ENCODE results near the gene AVP.

AVP gene

DNA sequence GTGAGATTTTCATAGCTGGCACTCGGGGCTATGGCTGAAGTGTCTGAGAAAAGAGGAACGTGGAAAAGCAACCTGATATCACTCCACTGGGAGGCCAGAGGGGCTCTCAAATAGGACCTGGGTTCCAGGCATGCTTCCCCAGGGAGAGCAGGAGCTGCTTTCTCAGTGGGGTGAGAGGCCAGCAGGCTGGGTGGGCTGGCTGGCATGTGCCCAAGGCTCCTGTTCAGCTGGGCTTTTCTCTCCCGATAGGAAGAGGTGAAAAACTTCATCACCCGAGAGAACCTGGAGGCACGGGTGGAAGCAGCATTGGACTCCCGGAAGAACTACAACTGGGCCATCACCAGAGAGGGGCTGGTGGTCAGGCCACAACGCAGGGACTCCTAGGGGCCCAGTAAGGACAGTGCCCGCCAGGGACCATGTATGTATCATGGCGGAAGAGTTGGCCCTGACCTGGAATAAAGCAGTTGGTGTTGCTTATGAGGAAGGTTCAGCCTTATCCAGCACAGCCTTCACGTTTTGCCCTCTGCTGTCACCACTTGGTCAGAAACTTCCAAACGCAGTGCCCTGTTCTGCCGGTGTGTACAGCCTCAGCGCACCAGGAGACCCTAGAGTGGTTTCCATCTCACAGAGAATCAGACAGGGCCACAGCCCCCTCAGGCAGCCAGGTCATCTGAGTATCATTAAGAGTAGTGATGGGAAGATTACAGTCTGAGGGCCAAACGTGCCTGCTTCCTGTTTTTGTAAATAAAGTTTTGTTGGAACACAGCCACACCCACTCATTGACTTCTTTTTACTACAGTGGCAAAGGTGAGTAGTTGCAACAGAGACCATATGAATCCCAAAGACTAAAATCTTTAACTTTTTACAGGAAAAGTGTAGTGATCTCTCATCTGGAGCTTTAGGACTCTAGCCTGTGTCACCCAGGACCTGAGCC lies 36.8 kb downstream of the AVP start:
- no peak for DNase-seq

DNA sequence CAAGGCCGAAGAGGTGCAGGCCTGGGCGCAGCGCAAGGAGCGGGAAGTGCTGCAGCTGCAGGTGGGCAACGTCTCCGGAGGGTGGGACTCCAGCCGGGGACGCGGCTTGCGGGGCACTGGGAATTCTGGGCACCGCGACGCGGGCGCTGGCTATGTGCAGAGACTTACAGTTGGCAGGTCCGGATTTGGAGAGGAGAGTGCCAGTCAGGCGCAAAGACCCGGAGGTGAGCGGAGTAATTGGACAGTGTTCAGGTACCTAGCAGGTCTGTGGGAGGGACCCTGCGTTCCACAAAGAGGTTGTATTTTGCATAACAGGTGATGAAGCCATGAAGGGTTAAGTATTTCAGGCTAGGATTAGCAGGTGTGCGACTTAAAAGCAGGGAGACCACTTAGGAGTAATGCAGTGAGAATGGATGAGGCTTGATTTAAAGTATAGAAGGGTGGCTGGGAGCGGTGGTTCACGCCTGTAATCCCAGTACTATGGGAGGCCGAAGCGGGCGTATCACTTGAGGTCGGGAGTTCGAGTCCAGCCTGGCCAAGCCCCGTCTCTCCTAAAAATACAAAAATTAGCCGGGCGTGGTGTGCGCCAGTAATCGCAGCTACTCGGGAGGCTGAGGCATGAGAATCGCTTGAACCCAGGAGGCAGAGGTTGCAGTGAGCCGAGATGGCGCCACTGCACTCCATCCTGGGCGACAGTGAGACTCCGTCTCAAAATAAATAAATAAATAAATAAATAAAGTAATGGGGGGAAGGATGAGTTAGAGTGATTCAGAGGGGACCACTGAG lies 37.7 kb downstream of the AVP start:
- no peak for DNase-seq

DNA sequence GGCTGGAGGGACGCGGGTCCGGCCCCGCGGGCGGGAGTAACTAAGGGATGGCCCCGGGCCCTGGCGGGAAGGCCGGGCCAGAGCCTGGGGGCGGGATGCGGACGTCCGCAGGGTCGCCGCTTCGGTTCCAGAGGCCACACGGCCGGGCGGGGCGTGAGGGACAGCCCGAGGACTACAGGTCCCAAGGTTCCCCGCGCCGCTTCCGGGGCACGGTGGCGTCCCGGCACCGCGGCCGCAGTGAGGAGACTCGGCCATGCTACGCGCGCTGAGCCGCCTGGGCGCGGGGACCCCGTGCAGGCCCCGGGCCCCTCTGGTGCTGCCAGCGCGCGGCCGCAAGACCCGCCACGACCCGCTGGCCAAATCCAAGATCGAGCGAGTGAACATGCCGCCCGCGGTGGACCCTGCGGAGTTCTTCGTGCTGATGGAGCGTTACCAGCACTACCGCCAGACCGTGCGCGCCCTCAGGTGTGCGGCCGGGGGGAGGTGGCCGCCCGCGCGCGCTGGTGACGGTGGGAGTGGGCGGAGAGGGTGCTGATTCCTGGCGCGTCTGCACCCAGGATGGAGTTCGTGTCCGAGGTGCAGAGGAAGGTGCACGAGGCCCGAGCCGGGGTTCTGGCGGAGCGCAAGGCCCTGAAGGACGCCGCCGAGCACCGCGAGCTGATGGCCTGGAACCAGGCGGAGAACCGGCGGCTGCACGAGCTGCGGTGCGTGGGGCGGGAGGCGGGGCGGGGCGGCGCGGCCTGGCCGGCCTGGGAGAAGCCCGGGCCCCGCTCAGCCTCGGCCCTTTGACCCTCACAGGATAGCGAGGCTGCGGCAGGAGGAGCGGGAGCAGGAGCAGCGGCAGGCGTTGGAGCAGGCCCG lies 38.5 kb downstream of the AVP start, which contains the start of gene MRPS26:
MRPS26 (plus strand) TSS at position 237 of the 861 bp plus-strand sequence; CDS start at position 254, 17 bp downstream.
- DNase-seq = peak; percentile 61

DNA sequence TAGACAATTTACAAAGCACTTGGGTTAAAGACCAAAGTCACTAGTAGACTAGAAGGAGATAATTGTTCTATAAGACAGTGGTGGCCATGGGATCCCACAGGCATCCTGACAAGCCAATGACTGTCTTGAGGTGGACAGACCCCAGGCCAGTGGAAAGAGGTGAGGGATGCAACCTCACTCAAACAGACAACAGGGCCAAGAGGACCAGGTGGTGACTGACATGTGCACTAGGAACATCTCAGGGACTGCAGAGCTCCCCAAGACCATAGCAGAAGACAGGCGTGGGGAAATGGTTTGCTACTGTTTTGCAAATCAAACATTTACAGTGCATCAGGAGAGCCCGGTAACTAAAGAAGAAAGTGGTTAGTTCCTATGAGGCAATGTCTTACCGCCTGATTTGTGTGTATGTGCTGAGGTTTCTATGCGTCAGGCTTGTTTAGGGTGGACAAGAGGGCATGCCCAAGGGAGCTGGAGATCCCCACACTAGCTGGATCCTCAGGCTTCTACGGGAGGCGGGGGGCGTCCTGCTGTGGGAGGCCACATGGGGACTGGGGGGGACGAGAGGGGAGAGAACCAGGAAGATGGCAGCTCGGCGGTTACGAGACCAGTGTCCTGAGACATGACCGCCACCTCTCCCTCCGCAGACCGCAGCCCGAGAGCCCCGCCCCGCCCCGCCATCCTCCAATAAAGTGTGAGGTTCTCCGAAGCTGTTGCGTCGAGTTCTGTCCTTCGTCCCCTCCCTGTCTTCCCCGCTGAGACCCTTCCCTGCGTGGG lies 39.3 kb downstream of the AVP start:
- DNase-seq = no peak

DNA sequence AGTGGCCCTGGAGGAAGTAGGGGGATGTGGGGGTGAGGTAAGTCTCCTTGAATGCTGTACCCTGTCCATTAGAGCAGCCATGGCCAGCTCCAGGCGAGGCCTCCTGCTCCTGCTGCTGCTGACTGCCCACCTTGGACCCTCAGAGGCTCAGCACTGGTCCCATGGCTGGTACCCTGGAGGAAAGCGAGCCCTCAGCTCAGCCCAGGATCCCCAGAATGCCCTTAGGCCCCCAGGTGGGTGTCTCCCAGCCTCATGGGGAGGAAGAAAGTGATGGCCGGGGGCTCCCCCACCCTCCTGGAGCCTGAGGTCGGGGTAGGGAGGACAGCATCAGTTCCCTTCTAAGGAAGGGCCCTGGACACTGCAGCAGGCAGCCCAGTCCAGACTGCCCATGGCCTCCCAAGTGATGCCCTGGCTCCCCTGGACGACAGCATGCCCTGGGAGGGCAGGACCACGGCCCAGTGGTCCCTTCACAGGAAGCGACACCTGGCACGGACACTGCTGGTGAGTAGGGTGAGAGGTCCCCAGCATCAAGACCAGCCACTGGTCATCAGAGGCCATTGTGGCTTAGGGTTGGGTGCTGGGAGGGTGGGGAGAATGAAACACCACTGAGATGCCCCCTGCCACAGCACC lies 40.1 kb downstream of the AVP start:
- no peak for DNase-seq

DNA sequence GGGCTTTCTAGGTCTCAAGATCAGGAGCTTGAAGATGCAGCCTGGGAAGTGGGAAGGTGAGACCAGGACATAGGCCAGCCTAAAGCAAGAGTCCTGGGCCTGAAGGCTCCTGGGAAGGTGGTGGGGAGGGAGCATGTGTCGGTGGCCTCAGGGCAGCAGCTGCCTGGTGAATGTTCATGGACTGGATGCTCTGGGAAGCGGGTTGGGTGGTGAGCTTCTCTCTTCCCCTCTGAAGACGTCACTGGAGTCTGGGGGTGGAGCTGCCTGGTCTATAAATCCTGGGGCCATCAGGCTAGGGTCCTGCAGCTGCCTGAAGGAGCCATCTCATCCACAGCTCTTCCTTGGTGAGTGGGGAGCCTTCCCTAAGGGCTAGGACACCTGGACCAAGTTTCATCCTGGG lies 41.2 kb downstream of the AVP start, which contains the start of gene GNRH2:
GNRH2 (plus strand) TSS at position 301 of the 400 bp plus-strand sequence. CDS start 793 bp downstream, outside the sequence.
- no peak for DNase-seq

DNA sequence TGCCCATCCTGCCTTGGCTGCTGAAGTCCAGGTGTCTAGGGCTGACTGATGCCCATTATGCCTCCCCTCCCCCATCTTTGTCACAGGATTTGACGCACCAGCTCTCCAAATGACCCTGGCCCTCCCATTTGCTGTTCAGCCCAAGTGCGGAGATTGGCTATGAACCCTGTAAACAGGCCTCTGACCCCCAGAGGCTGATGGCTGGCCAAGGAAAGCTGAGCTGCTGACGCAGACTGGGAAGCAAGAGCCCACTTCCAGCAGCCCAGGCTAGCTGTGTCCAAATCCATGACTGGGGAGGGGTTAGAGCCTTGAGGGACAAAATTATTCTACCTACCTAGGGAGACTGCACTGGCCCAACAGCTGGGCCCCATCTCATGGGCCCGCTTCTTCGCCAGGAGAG lies 41.9 kb downstream of the AVP start:
- DNase-seq = no peak

DNA sequence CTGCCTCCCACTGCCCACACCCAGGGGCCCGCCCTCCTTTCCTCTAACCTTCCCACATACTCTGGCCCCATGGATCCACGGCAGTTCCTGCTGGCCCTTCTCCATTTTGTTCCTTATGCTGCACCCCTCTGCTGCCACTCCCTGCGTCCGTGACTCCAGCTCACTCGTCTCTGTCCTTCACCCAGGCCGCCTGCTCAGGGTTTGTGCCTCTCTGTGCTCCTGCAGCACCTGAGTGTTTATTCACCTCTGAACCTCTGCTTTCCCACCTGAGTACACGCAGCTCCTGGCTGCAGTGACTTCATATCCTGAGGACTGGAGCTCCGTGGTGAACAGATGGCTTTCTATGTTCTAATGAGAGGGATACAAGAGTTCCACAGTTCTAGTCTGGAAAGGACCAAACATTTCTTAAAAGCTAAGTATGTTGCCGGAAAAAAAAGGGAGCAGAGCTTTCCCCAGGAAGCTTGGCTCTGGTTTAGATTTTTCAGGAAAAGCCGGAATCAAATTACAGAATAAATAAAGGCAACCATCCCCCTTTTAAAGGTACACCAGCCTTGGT lies 42.6 kb downstream of the AVP start:
- DNase-seq = no peak

DNA sequence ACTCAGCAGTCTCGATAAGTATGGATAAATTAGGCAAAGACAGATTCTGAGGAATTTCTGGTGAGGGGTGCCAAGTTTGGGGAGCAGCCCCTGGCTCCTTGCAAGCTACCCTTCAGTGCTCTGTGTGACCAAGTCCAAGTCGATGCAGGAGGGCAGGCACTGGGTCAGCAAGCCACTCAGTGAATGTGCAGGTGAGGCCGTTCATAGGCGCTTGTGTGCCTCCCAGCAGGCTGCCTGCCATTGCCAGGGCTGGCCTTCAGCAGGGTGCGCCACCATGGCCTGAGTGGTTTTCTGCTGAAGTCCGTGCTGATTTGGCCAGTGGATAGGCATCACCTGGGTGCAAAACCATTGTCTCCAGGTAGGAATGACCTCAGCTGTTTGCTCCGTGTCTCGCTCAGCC lies 44.4 kb downstream of the AVP start:
- DNase-seq = no peak

DNA sequence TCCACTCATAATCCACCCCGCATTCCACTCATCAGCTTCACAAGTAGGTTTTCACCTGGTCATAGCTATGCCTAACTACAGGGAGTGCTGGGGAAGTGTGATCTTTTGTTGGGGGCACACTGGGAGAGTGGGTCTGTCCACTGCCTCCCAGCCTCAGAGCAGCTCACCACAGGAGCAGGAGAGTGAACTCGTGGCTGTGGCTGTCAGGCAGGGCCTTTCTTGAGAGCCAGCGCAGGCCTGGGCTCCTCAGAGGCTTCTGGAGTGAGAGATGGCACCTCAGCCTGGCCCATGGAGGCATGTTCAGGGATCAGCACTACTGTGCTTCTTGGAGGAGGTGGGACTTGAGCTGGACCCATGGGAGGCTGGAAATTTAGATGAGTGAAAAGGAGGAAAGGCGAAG lies 45.1 kb downstream of the AVP start:
- no peak for DNase-seq

DNA sequence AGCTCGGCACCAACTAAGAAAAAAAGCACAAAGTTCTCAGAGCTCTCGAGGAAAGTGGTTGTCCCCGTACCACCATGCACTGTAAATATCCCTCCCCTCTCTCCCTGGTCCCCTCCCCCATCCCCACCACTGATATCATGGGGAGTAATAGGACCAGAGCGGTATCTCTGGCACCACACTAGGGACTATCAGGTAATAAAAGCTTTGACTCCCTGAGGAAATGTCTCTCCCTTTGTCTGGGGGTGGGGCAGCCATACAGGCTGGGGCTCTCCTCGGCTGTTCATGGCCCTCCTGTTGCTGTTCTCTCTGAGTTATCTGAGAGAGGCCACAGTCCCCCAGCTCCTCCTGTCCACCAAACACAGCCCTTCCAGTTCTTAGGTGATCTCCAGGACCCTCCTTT lies 46.1 kb downstream of the AVP start:
- DNase-seq = no peak

DNA sequence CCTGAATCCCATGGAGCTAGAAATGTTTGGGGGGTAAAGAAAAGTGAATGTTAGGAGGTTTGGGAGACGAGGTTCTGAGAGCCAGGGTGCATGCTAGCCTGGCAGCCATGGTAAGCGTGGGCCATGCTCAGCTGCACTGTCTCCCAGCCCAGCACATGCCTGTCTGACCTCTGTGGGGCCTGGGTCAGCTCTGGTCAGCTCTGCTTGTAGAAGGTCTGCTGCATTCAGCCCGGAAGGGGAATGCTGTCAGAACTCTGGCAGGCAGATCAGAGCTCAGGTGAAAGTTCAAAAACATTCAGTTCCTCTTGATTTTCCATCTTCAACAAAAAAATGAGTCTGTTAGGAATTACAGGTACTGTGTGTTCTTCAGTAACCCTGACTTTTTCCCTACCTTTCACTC lies 46.9 kb downstream of the AVP start:
- DNase-seq = no peak

DNA sequence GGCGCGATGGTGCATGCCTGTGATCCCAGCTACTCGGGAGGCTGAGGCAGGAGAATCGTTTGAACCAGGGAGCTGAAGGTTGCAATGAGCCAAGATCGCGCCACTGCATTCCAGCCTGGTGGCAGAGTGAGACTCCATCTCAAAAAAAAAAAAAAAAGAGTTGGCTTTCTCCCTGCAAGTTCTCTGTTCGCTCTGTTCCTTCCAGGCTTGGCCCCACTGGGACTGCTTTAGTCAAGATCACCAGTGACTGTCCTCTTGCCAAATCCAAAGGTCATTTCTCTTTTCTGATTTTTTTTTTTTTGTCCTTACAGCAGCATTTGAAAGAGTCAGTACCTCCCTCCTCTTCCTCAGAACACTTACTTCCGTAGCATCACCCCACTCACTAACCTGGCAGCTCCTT lies 51.9 kb downstream of the AVP start:
- no peak for DNase-seq
